Vagina (tissue), 2 donors: ENCODE measurements around the gene CBLN3. TPM values are rescaled to one million over a fixed set of nuclear protein-coding genes. Genes with fewer than 3 reads are reported as not detected.
"Not testable (repeated sequence)": the region's sequence is repeated elsewhere in the genome, so short reads cannot be mapped to it uniquely, and the experiment has no call there.

Experiments used
- DNase-seq, 2 donors: peaks; one replicate each; pipeline ENCODE4 v3.0.0-alpha.2; 2017; ENCODE audit errors: extremely low spot score in 2 of 2
- H3K27ac ChIP-seq: fragments of 200-600 bp; sonication (generic); one replicate; pipeline ENCODE4 v1.5.1; 2019
- H3K27me3 ChIP-seq: fragments of 200-600 bp; sonication (generic); one replicate; pipeline ENCODE4 v1.5.1; 2019
- H3K36me3 ChIP-seq, 2 donors: fragments of 200-600 bp; sonication (generic); one replicate each; pipeline ENCODE4 v1.5.1; 2017 to 2019
- H3K4me1 ChIP-seq: fragments of 200-600 bp; sonication (generic); one replicate; pipeline ENCODE4 v1.5.1; 2019
- H3K4me3 ChIP-seq, 2 donors: fragments of 200-600 bp; sonication (generic); 1 replicate in 1 of 2; 2 replicates in 1 of 2; pipeline ENCODE4 v1.5.1; 2016 to 2019
- H3K9me3 ChIP-seq: fragments of 200-600 bp; sonication (generic); one replicate; pipeline ENCODE4 v1.5.1; 2019
- POLR2A ChIP-seq, 2 donors: fragments of 450-650 bp; IDR thresholded peaks; one replicate each; pipeline ENCODE4 v1.6.1; 2017; ENCODE audit warnings: antibody characterized with exemption in 2 of 2, mild to moderate bottlenecking in 2 of 2, moderate library complexity in 2 of 2
- POLR2AphosphoS5 ChIP-seq, 2 donors: sonication (generic); formaldehyde crosslinking; IDR thresholded peaks; one replicate each; pipeline ENCODE4 v1.9.0; 2017; ENCODE audit warnings: antibody characterized with exemption in 2 of 2, mild to moderate bottlenecking in 2 of 2, low read depth in 1 of 2; ENCODE audit not compliant: insufficient read depth in 1 of 2
- intact Hi-C: fragments of 100-400 bp; cut with DNase I; formaldehyde crosslinking; loops from one replicate; pipeline ENCODE4 v1.15.1; 2023
- total RNA-seq: library from RNA; depleted of rRNA; stranded (reverse); fragments of >200 nt; gene quantifications from one replicate; pipeline ENCODE4 v1.2.3, GENCODE V29; 2016
- TF ChIP-seq, protein P1 (sequence below), 3 experiments: fragments of 450-650 bp in 2 of 3; fragments of 200-600 bp in 1 of 3; sonication (generic) in 1 of 3; IDR thresholded peaks; one replicate each; pipeline ENCODE4 v1.5.1; 2017 to 2019; ENCODE audit warnings: antibody characterized with exemption in 3 of 3, mild to moderate bottlenecking in 2 of 3, moderate library complexity in 2 of 3

CBLN3 gene
- 1.7 TPM for total RNA-seq

DNA sequence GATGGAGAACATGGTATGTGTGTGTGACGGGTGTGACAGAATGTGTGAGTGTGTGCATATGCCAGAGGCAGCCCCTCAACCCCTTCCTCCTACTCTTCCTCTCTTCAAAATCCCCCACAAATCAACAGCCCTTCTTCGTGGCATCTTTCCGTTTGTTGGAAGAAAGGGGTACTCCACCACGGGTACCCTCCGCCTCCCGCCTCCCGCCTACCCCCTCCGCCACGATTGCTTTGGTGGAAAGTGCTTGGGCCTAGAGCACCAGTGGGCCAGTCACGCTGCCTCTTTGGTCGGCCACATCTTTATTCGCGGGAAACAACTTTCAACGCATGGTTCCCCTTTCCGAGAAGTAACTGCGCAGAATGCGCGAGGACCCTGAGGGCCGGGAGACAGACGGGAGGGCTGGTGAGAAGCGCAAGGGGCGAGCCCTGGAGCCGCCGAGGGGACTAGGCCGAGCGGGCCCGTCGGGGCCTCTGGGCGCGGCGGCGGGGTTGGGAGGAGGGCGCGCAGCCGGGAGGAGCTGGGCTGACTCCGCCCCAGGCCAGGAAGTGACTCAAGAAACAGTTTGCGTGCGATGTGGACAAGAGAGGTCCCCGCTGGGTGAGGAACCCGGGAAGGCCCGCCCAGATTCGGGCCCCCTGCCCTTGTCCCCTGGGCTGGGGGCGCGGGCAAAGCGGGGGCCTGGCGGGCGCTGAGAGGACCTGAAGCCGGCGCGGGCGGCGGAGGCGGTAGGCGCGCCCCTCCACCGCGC lies at the start of gene CBLN3, which contains the start of gene KHNYN:
Gene CBLN3 (minus strand): TSS at position 274 of the 748 bp plus-strand sequence. CDS start 614 bp downstream, outside the sequence.
Gene KHNYN (plus strand): TSS at position 560 of the 748 bp plus-strand sequence. CDS start 777 bp downstream, outside the sequence.
- peaks cover 64% of the 10 kb centered on the region for H3K4me1 ChIP-seq

DNA sequence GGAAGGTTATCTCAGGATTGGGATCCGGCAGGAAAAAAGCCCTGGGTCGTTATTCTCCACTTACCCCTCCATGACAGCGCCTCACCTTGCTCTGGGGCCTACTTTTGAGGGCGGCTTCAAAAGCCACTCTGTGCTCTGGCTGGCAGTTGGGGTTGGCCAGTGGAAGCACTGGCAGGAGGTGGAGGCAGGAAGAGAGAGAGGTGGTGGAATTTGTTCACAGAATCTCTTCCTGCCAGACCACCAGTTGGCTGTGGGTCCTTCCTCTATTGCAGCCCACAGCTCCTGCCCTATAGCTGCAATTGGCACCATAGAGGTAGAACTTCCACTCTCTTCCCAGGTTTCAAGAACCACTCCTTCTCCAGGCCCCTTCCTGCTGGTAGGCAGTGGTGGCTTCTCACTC lies 45.8 kb upstream of the CBLN3 start:
- H3K4me1 ChIP-seq, result no peaks in the 10 kb centered on the region
- H3K36me3 ChIP-seq, result no peaks in the 10 kb centered on the region
- H3K27me3 ChIP-seq, result no peaks in the 10 kb centered on the region
- intact Hi-C loops, result no loop called here
- H3K4me3 ChIP-seq, result no peak overlapping the region
- no peaks in the 10 kb centered on the region for H3K9me3 ChIP-seq
- no peak for DNase-seq
- no peak for TF ChIP-seq POLR2AphosphoS5 (IDR thresholded peaks at IDR 0.05; ENCODE audit: insufficient read depth in 1 of 2, low read depth in 1 of 2)
- no peak for TF ChIP-seq POLR2A (IDR thresholded peaks at IDR 0.05)
- TF ChIP-seq, protein P1, sequence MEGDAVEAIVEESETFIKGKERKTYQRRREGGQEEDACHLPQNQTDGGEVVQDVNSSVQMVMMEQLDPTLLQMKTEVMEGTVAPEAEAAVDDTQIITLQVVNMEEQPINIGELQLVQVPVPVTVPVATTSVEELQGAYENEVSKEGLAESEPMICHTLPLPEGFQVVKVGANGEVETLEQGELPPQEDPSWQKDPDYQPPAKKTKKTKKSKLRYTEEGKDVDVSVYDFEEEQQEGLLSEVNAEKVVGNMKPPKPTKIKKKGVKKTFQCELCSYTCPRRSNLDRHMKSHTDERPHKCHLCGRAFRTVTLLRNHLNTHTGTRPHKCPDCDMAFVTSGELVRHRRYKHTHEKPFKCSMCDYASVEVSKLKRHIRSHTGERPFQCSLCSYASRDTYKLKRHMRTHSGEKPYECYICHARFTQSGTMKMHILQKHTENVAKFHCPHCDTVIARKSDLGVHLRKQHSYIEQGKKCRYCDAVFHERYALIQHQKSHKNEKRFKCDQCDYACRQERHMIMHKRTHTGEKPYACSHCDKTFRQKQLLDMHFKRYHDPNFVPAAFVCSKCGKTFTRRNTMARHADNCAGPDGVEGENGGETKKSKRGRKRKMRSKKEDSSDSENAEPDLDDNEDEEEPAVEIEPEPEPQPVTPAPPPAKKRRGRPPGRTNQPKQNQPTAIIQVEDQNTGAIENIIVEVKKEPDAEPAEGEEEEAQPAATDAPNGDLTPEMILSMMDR (IDR thresholded peaks at IDR 0.05), result no peak
- no peak overlapping the region for H3K27ac ChIP-seq

More for the DNA sequence above, at the start of gene CBLN3, which contains the start of gene KHNYN:
- peak; percentile 95 to 96 for DNase-seq
- Histone ChIP-seq H3K4me3 (peak within 1 kb of the TSS; percentile 72 to 93), H3K27me3 (no peaks in the 10 kb centered on the region), H3K27ac (peak within 1 kb of the TSS; percentile 92), H3K9me3 (no peaks in the 10 kb centered on the region), H3K36me3 (peaks cover 0 to 23% of the 10 kb centered on the region in 2 donors)
- intact Hi-C loops, result loop anchor here (2.0 to 5.0 kb wide), 2 partner anchors 63 to 187 kb away; partner anchors contain the start of gene TINF2
- TF ChIP-seq POLR2AphosphoS5 (IDR thresholded peaks at IDR 0.05; ENCODE audit: insufficient read depth in 1 of 2, low read depth in 1 of 2), result peak in 1 of 2 donors; percentile 99
- TF ChIP-seq POLR2A (IDR thresholded peaks at IDR 0.05), result peak in 1 of 2 donors; percentile 93
- TF ChIP-seq, protein P1 (IDR thresholded peaks at IDR 0.05), result no peak

DNA sequence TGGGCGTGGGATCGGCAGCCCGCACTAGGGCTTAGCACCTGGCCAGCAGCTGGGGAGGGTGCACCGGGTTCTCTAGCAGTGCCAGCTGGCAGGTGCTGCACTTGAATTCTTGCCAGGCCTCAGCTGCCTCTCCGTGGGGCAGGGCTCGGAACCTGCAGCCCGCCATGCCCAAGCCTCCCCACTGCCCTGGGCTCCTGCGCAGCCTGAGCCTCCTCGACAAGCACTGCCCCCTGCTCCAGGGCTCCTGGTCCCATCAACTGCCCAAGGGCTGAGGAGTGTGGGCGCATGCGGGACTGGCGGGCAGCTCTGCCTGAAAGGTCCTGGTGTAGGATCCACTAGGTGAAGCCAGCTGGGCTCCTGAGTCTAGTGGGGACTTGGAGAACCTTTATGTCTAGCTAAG lies 43.7 kb upstream of the CBLN3 start:
- H3K27ac ChIP-seq, result no peak overlapping the region
- no peaks in the 10 kb centered on the region for H3K4me1 ChIP-seq
- TF ChIP-seq, protein P1 (IDR thresholded peaks at IDR 0.05), result no peak
- TF ChIP-seq POLR2A (IDR thresholded peaks at IDR 0.05), result no peak
- TF ChIP-seq POLR2AphosphoS5 (IDR thresholded peaks at IDR 0.05; ENCODE audit: insufficient read depth in 1 of 2, low read depth in 1 of 2), result no peak
- H3K36me3 ChIP-seq, result no peaks in the 10 kb centered on the region
- no peaks in the 10 kb centered on the region for H3K9me3 ChIP-seq
- H3K27me3 ChIP-seq, result no peaks in the 10 kb centered on the region
- no peak for DNase-seq
- H3K4me3 ChIP-seq, result no peak overlapping the region
- intact Hi-C loops, result no loop called here

DNA sequence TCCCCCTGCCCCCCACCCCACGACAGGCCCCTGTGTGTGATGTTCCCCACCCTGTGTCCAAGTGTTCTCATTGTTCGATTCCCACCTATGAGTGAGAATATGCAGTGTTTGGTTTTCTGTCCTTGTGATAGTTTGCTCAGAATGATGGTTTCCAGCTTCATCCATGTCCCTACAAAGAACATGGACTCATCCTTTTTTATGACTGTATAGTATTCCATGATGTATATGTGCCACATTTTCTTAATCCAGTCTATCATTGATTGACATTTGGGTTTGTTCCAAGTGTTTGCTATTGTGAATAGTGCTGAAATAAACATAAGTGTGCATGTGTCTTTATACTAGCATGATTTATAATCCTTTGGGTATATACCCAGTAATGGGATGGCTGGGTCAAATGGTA lies 41.0 kb upstream of the CBLN3 start:
- intact Hi-C loops, H3K9me3 ChIP-seq, H3K27me3 ChIP-seq, H3K4me1 ChIP-seq, H3K36me3 ChIP-seq, DNase-seq, H3K27ac ChIP-seq, H3K4me3 ChIP-seq: not testable (repeated sequence)

DNA sequence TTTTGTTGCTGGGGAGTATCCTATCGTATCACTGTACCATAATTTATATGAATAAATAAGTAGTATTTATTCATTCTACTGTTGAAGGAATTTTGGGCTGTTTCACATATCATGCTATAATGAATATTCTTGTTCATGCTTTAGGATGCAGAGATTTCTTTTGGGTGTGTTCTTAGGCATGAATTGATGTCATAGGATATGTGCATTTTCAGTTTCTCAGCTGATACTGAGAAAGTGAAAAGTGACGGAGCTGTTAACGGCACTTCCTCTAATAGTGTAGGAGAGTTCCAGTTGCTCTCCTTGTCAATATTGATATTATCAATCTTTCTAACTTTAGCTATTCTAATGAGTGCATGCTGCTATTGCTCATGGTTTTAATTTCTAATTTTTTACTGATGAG lies 36.3 kb upstream of the CBLN3 start:
- no peak for DNase-seq
- intact Hi-C loops, result no loop called here
- Histone ChIP-seq H3K27me3 (no peaks in the 10 kb centered on the region), H3K36me3 (no peaks in the 10 kb centered on the region), H3K4me1 (no peaks in the 10 kb centered on the region), H3K27ac (no peak overlapping the region), H3K4me3 (no peak overlapping the region), H3K9me3 (no peaks in the 10 kb centered on the region)
- TF ChIP-seq POLR2AphosphoS5 (IDR thresholded peaks at IDR 0.05; ENCODE audit: insufficient read depth in 1 of 2, low read depth in 1 of 2) (no peak), POLR2A (IDR thresholded peaks at IDR 0.05) (no peak)
- TF ChIP-seq, protein P1 (IDR thresholded peaks at IDR 0.05), result no peak
